SK-N-DZ (cell line): Measurements from ENCODE around the gene TADA2A. TPM values are rescaled to one million over a fixed set of nuclear protein-coding genes. Genes with fewer than 3 reads are reported as not detected.
A peak's percentile ranks its signal among the peaks of the same experiment; 100 is the strongest.

Experiments
- DNase-seq: peaks from one replicate; pipeline ENCODE4 v3.0.0-alpha.2; 2015; ENCODE audit warnings: low spot score
- polyA plus RNA-seq, 2 experiments: library from polyadenylated mRNA; depleted of rRNA; stranded (reverse); fragments of >200 nt; gene quantifications; 2 replicates each; pipeline ENCODE4 v1.2.3, GENCODE V29; 2014

TADA2A gene
- 19.3 and 20.9 TPM in 2 replicates for polyA plus RNA-seq (2014; cell fraction: cytosol; rRNA removed)
- polyA plus RNA-seq (2014; cell fraction: nucleus; rRNA removed), result 30.2 and 36.9 TPM in 2 replicates

GRCh38 chr17:37406635-37407461 is at the start of gene TADA2A, which contains the start of gene ACACA:
TSS of gene TADA2A (plus strand) at chr17:37406886. CDS start at chr17:37411366, 4,480 bp downstream.
TSS of gene ACACA (minus strand) at chr17:37406836. CDS start at chr17:37406299, 537 bp downstream.
- DNase-seq, result peak; percentile 78

GRCh38 chr17:37358098-37358829 is 48.4 kb upstream of the TADA2A start:
- peak; percentile 94 for DNase-seq

- DNase-seq, result peak; percentile 97
Observed at GRCh38 chr17:37358830-37359681, 47.6 kb upstream of the TADA2A start.

- DNase-seq, result no peak
Observed at GRCh38 chr17:37359682-37360188, 47.0 kb upstream of the TADA2A start.

GRCh38 chr17:37360632-37361031 is 46.1 kb upstream of the TADA2A start:
- DNase-seq, result no peak

- DNase-seq, result no peak
Observed at GRCh38 chr17:37361543-37361942, 45.1 kb upstream of the TADA2A start.

GRCh38 chr17:37365589-37365988 is 41.1 kb upstream of the TADA2A start:
- DNase-seq, result no peak

- no peak for DNase-seq
Observed at GRCh38 chr17:37368577-37368976, 38.1 kb upstream of the TADA2A start.

GRCh38 chr17:37373530-37374159 is 33.0 kb upstream of the TADA2A start:
- peak; percentile 86 for DNase-seq

- DNase-seq, result no peak
Observed at GRCh38 chr17:37375706-37376105, 31.0 kb upstream of the TADA2A start, which contains the start of gene C17orf78. TSS of gene C17orf78 (plus strand) at chr17:37375985. CDS start at chr17:37376093, 108 bp downstream.

- no peak for DNase-seq
Observed at GRCh38 chr17:37382056-37382455, 24.6 kb upstream of the TADA2A start.

GRCh38 chr17:37384560-37385149 is 22.0 kb upstream of the TADA2A start:
- DNase-seq, result peak; percentile 49

- no peak for DNase-seq
Observed at GRCh38 chr17:37385474-37385990, 21.2 kb upstream of the TADA2A start.

- no peak for DNase-seq
Observed at GRCh38 chr17:37386462-37386861, 20.2 kb upstream of the TADA2A start.

- DNase-seq, result no peak
Observed at GRCh38 chr17:37388266-37388665, 18.4 kb upstream of the TADA2A start.

- DNase-seq, result no peak
Observed at GRCh38 chr17:37389160-37389559, 17.5 kb upstream of the TADA2A start.

- no peak for DNase-seq
Observed at GRCh38 chr17:37391146-37391545, 15.5 kb upstream of the TADA2A start.

- DNase-seq, result no peak
Observed at GRCh38 chr17:37392024-37392590, 14.6 kb upstream of the TADA2A start.

GRCh38 chr17:37393352-37393751 is 13.3 kb upstream of the TADA2A start:
- DNase-seq, result no peak
